ENCODE results near the gene TRPC6. TPM values are rescaled to one million over a fixed set of nuclear protein-coding genes. Genes with fewer than 3 reads are reported as not detected.

Gene TRPC6
- total RNA-seq, 4 donors from 2014 or later = 3.5 to 59.6 (median 40.2) TPM

- Histone ChIP-seq H3K36me3 (no peaks in the 10 kb centered on the region), H3K27ac (peak overlapping the region; percentile 82 to 95 (median 88)), H3K27me3 (peaks cover 14% of the 10 kb centered on the region), H3K4me1 (peaks cover 0 to 24% (median 0%) of the 10 kb centered on the region in 3 donors), H3K9me3 (no peaks in the 10 kb centered on the region), H3K4me3 (peak overlapping the region; percentile 68 to 80)
- TF ChIP-seq POLR2A (IDR thresholded peaks at IDR 0.05) = no peak
- TF ChIP-seq CTCF (IDR thresholded peaks at IDR 0.05) = no peak
- no peak for TF ChIP-seq EP300 (IDR thresholded peaks at IDR 0.05)
- no peak for TF ChIP-seq POLR2AphosphoS5 (IDR thresholded peaks at IDR 0.05)
- ATAC-seq = no peak
- WGBS, 2 donors (ENCODE audit: low coverage in 1 of 2) = 4% methylated on average over 17 of the region's 35 CpGs; no CpG with 5 or more reads in 1 of the 2 donors
Observed at GRCh38 chr11:101582236-101582988, 1.4 kb downstream of the TRPC6 start.

GRCh38 chr11:101577461-101577860, 6.3 kb downstream of the TRPC6 start:
- Histone ChIP-seq H3K27me3 (peaks cover 5% of the 10 kb centered on the region), H3K27ac (no peak overlapping the region), H3K9me3 (no peaks in the 10 kb centered on the region), H3K4me3 (no peak overlapping the region), H3K4me1 (peaks cover 0 to 19% (median 6%) of the 10 kb centered on the region in 3 donors), H3K36me3 (no peaks in the 10 kb centered on the region)
- 73% methylated on average over 6 of the region's 6 CpGs; no CpG with 5 or more reads in 1 of the 2 donors for WGBS, 2 donors (ENCODE audit: low coverage in 1 of 2)
- ATAC-seq = no peak
- TF ChIP-seq POLR2AphosphoS5 (IDR thresholded peaks at IDR 0.05) = no peak

- no peaks in the 10 kb centered on the region for H3K9me3 ChIP-seq
- H3K27ac ChIP-seq = peak overlapping the region in 1 of 4 donors; percentile 32
- no peaks in the 10 kb centered on the region for H3K36me3 ChIP-seq
- H3K27me3 ChIP-seq = no peaks in the 10 kb centered on the region
- peaks cover 0 to 15% (median 6%) of the 10 kb centered on the region in 3 donors for H3K4me1 ChIP-seq
- no peak for ATAC-seq
- H3K4me3 ChIP-seq = no peak overlapping the region
- no peak for TF ChIP-seq EP300 (IDR thresholded peaks at IDR 0.05)
- TF ChIP-seq CTCF (IDR thresholded peaks at IDR 0.05) = no peak
- no peak for TF ChIP-seq POLR2A (IDR thresholded peaks at IDR 0.05)
- TF ChIP-seq POLR2AphosphoS5 (IDR thresholded peaks at IDR 0.05) = no peak
Observed at GRCh38 chr11:101576456-101576855, 7.4 kb downstream of the TRPC6 start.

- Histone ChIP-seq H3K27ac (no peak overlapping the region), H3K36me3 (no peaks in the 10 kb centered on the region), H3K4me3 (no peak overlapping the region), H3K27me3 (no peaks in the 10 kb centered on the region), H3K9me3 (no peaks in the 10 kb centered on the region), H3K4me1 (peaks cover 0 to 15% (median 6%) of the 10 kb centered on the region in 3 donors)
- TF ChIP-seq POLR2AphosphoS5 (IDR thresholded peaks at IDR 0.05) = no peak
- TF ChIP-seq CTCF (IDR thresholded peaks at IDR 0.05) = no peak
- no peak for TF ChIP-seq EP300 (IDR thresholded peaks at IDR 0.05)
- TF ChIP-seq POLR2A (IDR thresholded peaks at IDR 0.05) = no peak
- no peak for ATAC-seq
- 29 to 31% methylated on average over 1 of the region's 1 CpG for WGBS, 2 donors (ENCODE audit: low coverage in 1 of 2)
Observed at GRCh38 chr11:101574886-101575285, 8.9 kb downstream of the TRPC6 start.

- Histone ChIP-seq H3K27ac (peak overlapping the region in 1 of 4 donors; percentile 25), H3K27me3 (no peaks in the 10 kb centered on the region), H3K4me3 (no peak overlapping the region), H3K4me1 (no peaks in the 10 kb centered on the region), H3K9me3 (no peaks in the 10 kb centered on the region), H3K36me3 (no peaks in the 10 kb centered on the region)
- ATAC-seq = no peak
- 50% methylated on average over 1 of the region's 5 CpGs; no CpG with 5 or more reads in 1 of the 2 donors for WGBS, 2 donors (ENCODE audit: low coverage in 1 of 2)
- TF ChIP-seq POLR2AphosphoS5 (IDR thresholded peaks at IDR 0.05) (no peak), EP300 (IDR thresholded peaks at IDR 0.05) (no peak), CTCF (IDR thresholded peaks at IDR 0.05) (no peak), POLR2A (IDR thresholded peaks at IDR 0.05) (no peak)
Observed at GRCh38 chr11:101567071-101567470, 16.7 kb downstream of the TRPC6 start.
